HEK293T (cell line): ENCODE results near the gene RIMBP2.

Experiments
- CTCF ChIA-PET: fragments of 350-600 bp; formaldehyde crosslinking; extraction: SDS; loops from one replicate; lab custom pipeline; 2021; ENCODE audit warnings: antibody characterized with exemption, inconsistent platforms; lab: Yijun Ruan, JAX
- POLR2A ChIA-PET: fragments of 350-600 bp; formaldehyde crosslinking; extraction: SDS; loops from one replicate; lab custom pipeline; 2020; ENCODE audit warnings: antibody characterized with exemption, inconsistent platforms; lab: Yijun Ruan, JAX
- DNase-seq: peaks from one replicate; pipeline ENCODE4 v3.0.0; 2012; ENCODE audit warnings: mixed read lengths; ENCODE audit errors: extremely low spot score
- ARNT ChIP-seq: fragments of 450-650 bp; IDR thresholded peaks from 2 replicates; pipeline ENCODE4 v1.6.1; 2017; ENCODE audit warnings: mild to moderate bottlenecking
- BHLHE40 ChIP-seq: fragments of 450-650 bp; IDR thresholded peaks from 2 replicates; pipeline ENCODE4 v1.6.1; 2016; ENCODE audit warnings: mild to moderate bottlenecking, moderate library complexity, borderline replicate concordance
- CTBP1 ChIP-seq: fragments of 450-650 bp; IDR thresholded peaks from 2 replicates; pipeline ENCODE4 v1.6.1; 2016; ENCODE audit warnings: borderline replicate concordance
- ELF4 ChIP-seq: fragments of 450-650 bp; IDR thresholded peaks from 2 replicates; pipeline ENCODE4 v1.6.1; 2017; ENCODE audit warnings: antibody characterized with exemption
- FOXA1 ChIP-seq: fragments of 450-650 bp; IDR thresholded peaks from 2 replicates; pipeline ENCODE4 v1.6.1; 2016; ENCODE audit warnings: mild to moderate bottlenecking
- FOXK2 ChIP-seq: fragments of 450-650 bp; IDR thresholded peaks from 2 replicates; pipeline ENCODE4 v1.6.1; 2016; ENCODE audit warnings: mild to moderate bottlenecking
- FOXM1 ChIP-seq: fragments of 450-650 bp; IDR thresholded peaks from 2 replicates; pipeline ENCODE4 v1.6.1; 2017; ENCODE audit warnings: mild to moderate bottlenecking, borderline replicate concordance
- HDGF ChIP-seq: fragments of 450-650 bp; IDR thresholded peaks from 2 replicates; pipeline ENCODE4 v1.6.1; 2017; ENCODE audit warnings: antibody characterized with exemption, borderline replicate concordance
- L3MBTL2 ChIP-seq: fragments of 450-650 bp; conservative IDR thresholded peaks from 2 replicates; pipeline ENCODE4 v1.6.1; 2016; ENCODE audit warnings: mild to moderate bottlenecking
- LEF1 ChIP-seq: fragments of 450-650 bp; IDR thresholded peaks from 2 replicates; pipeline ENCODE4 v1.6.1; 2017; ENCODE audit warnings: mild to moderate bottlenecking, borderline replicate concordance
- NFRKB ChIP-seq: fragments of 450-650 bp; IDR thresholded peaks from 2 replicates; pipeline ENCODE4 v1.6.1; 2016; ENCODE audit warnings: mild to moderate bottlenecking, moderate library complexity
- SP1 ChIP-seq: fragments of 450-650 bp; IDR thresholded peaks from 2 replicates; pipeline ENCODE4 v1.6.1; 2017
- SUZ12 ChIP-seq: fragments of 450-650 bp; IDR thresholded peaks from 2 replicates; pipeline ENCODE4 v1.6.1; 2016; ENCODE audit warnings: mild to moderate bottlenecking
- TARDBP ChIP-seq: fragments of 450-650 bp; IDR thresholded peaks from 2 replicates; pipeline ENCODE4 v1.6.1; 2016
- ZNF384 ChIP-seq: fragments of 450-650 bp; IDR thresholded peaks from 2 replicates; pipeline ENCODE4 v1.6.1; 2016
- TF ChIP-seq, protein P1 (sequence below): fragments of 450-650 bp; IDR thresholded peaks from 2 replicates; pipeline ENCODE4 v1.6.1; 2016

Gene RIMBP2

DNA sequence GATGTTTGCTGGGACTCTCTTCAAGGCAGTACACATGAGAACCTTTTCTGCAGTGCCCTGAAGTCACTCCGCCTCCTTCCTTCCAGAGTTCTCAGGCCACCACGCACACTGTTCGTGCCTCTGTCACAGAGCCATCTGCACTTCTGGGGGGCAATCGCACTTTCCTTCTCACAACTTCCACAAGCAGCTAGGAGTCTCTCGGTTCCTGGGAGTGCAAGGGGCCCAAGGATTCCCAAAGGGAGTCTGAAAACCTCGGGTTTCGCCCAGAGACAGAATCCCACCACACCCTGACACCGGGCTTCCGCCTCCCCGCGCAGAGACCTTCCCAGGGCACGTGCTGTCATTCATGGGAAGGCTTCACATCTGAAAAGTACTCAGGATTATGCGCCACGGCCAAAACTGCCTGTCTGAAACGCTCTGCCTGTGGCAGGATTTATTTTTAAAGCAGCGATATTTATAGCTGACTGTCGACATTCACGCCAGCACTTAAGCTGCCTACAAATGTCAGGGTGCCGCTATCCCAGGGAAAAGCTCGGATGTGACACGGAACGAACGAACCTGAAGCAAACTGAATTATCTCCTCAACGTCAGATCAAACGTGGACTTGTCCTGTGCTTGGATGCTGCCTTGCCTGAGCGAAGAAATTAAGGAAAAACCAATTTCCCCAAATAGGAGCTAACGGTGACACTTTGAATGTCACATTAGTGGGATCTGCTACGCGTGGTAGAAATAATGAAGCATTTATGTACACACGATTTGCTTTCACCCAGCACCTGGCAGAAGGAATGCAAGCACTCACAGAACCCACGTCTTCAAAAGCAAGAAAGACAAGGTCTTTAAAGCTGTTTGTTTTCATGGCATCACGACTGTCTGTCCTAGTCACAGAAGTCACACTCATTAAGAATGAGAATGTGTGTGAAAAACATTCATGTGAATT is 224.4 kb downstream of the RIMBP2 start:
- DNase-seq: no peak
- TF ChIP-seq SUZ12: no peak
- no peak for TF ChIP-seq ELF4
- TF ChIP-seq FOXA1: no peak
- CTCF ChIA-PET: no interaction called here
- POLR2A ChIA-PET: no interaction called here

- CTCF ChIA-PET: no interaction called here
- no peak for DNase-seq
- TF ChIP-seq ZNF384 (no peak), LEF1 (no peak), SP1 (no peak), NFRKB (no peak), CTBP1 (no peak), SUZ12 (no peak), L3MBTL2 (no peak), FOXK2 (no peak), TARDBP (no peak), FOXM1 (no peak), BHLHE40 (no peak), FOXA1 (no peak), ELF4 (no peak), HDGF (no peak), ARNT (no peak)
- TF ChIP-seq, protein P1, sequence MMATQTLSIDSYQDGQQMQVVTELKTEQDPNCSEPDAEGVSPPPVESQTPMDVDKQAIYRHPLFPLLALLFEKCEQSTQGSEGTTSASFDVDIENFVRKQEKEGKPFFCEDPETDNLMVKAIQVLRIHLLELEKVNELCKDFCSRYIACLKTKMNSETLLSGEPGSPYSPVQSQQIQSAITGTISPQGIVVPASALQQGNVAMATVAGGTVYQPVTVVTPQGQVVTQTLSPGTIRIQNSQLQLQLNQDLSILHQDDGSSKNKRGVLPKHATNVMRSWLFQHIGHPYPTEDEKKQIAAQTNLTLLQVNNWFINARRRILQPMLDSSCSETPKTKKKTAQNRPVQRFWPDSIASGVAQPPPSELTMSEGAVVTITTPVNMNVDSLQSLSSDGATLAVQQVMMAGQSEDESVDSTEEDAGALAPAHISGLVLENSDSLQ: no peak
- POLR2A ChIA-PET: no interaction called here
These were observed 225.4 kb downstream of the RIMBP2 start for GRCh38 chr12:130490674-130491073.

DNA sequence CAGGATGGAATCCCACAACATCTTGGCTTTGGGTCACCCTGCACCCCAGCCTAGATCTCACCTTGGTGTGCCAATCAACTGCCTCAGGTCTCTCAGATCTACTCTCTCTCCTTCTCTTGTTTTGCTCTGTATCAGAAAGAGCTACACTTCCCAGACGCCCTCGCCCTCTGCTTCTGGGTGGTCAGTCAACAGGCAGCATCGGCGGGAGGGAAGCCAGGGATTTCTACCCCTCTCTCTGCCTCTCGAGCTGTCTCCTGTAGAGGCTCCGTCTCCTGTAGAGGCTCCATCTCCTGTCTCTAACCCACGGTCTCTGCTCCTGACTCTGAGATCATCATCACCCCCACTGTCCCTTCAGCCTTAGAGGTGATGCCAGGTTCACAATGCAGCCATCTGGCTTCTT is 226.8 kb downstream of the RIMBP2 start:
- DNase-seq: no peak
- ChIA-PET POLR2A (no interaction called here), CTCF (no interaction called here)
- TF ChIP-seq HDGF: no peak
- TF ChIP-seq CTBP1: no peak
- no peak for TF ChIP-seq FOXK2
- TF ChIP-seq NFRKB: no peak
- TF ChIP-seq ELF4: no peak
- TF ChIP-seq FOXA1: no peak
- TF ChIP-seq LEF1: no peak
- TF ChIP-seq, protein P1: no peak
- no peak for TF ChIP-seq ZNF384
- no peak for TF ChIP-seq FOXM1
- TF ChIP-seq BHLHE40: no peak
- no peak for TF ChIP-seq TARDBP
- no peak for TF ChIP-seq L3MBTL2
- no peak for TF ChIP-seq SP1

GRCh38 chr12:130488358-130488710 is 227.8 kb downstream of the RIMBP2 start:
- POLR2A ChIA-PET: no interaction called here
- no peak for DNase-seq
- TF ChIP-seq SUZ12: no peak
- no peak for TF ChIP-seq BHLHE40
- CTCF ChIA-PET: no interaction called here

DNA sequence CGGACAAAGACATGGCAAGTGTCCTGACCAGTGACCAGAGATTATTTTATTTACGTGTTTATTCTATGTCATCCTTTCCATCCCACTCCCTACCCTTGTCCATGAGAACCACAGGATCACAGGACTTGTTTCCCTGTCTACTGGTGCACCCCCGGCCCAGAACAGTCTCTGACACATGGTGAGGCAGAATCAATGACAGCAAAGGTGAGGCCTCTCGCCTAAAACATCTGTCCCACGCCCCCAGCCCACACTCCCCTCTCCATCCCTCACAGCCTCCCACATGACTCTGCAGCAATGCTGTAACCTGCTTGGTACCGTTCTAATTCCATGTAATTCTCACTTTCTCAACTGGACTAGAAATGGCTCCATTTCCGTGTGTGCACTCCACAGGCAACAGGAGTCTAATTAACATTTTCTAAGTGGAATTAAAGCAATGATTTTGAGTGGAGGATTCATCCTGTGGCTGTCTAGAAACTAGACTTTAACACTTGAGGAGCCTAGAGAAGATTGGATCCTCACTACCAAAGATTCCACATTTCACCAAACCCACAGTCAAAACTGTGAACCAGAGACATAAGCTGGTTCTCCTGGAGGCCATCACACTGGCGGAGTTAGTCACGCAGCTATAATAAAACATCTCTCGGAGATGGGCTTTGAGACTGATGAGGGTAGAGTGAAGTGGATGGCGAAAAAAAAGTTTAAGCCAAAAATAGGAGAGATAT is 228.3 kb downstream of the RIMBP2 start:
- TF ChIP-seq ELF4: no peak
- no peak for TF ChIP-seq FOXM1
- no peak for TF ChIP-seq L3MBTL2
- no peak for TF ChIP-seq NFRKB
- TF ChIP-seq TARDBP: no peak
- no peak for TF ChIP-seq ARNT
- no peak for TF ChIP-seq LEF1
- TF ChIP-seq SP1: no peak
- TF ChIP-seq BHLHE40: no peak
- no peak for TF ChIP-seq SUZ12
- TF ChIP-seq FOXA1: no peak
- TF ChIP-seq FOXK2: no peak
- TF ChIP-seq ZNF384: no peak
- TF ChIP-seq, protein P1: no peak
- TF ChIP-seq CTBP1: no peak
- no peak for DNase-seq
- POLR2A ChIA-PET: no interaction called here
- CTCF ChIA-PET: no interaction called here

GRCh38 chr12:130486891-130487416 is 229.1 kb downstream of the RIMBP2 start:
- DNase-seq: no peak
- ChIA-PET POLR2A (no interaction called here), CTCF (no interaction called here)
- TF ChIP-seq FOXA1: no peak
- no peak for TF ChIP-seq CTBP1
- no peak for TF ChIP-seq L3MBTL2
- TF ChIP-seq, protein P1: no peak
- no peak for TF ChIP-seq FOXK2
- TF ChIP-seq SP1: no peak
- no peak for TF ChIP-seq ARNT
- TF ChIP-seq ZNF384: no peak
- no peak for TF ChIP-seq NFRKB
- no peak for TF ChIP-seq FOXM1
- no peak for TF ChIP-seq BHLHE40
- TF ChIP-seq HDGF: no peak
